K562 (cell line): ENCODE data around the gene PLEKHM3. TPM values are rescaled to one million over a fixed set of nuclear protein-coding genes. Genes with fewer than 3 reads are reported as not detected.

ENCODE experiments used
- ATAC-seq: fragments of 200-7000 bp; cut with Tn5 transposase; 3 replicates; pipeline ENCODE4 v1.9.1; 2020; ENCODE audit warnings: moderate library complexity
- BruUV-seq: library from RNA; stranded (reverse); fragments of 400-500 nt; replicated peaks from 2 replicates; lab custom pipeline; 2021; lab: Mats Ljungman, UMichigan
- CTCF ChIA-PET: fragments of 300-600 bp; formaldehyde crosslinking; extraction: SDS; loops from one replicate; lab custom pipeline; 2021; ENCODE audit warnings: low intra/inter-chr PET ratio; lab: Yijun Ruan, JAX
- POLR2A ChIA-PET: fragments of 300-600, 350-650 bp; sonication (Branson Sonifier 250); formaldehyde crosslinking; extraction: SDS; loops from one replicate; lab custom pipeline; 2021; ENCODE audit warnings: antibody characterized with exemption, inconsistent platforms; lab: Yijun Ruan, JAX
- DNase-seq, 4 experiments: peaks; one replicate each; pipeline versions ENCODE4 v3.0.0 to v3.0.0-alpha.2; 2011 to 2018; ENCODE audit warnings: low spot score in 3 of 4, mixed read lengths in 3 of 4; ENCODE audit errors: extremely low read depth in 1 of 4
- FAIRE-seq: peaks from 2 replicates; lab custom pipeline; 2011; peaks lifted over from hg19 to GRCh38; lab: Jason Lieb, UNC
- H2AFZ ChIP-seq: 2 replicates; pipeline ENCODE4 v1.6.0; 2011; ENCODE audit warnings: low read depth, low read length, control low read depth, inconsistent platforms
- H3K27ac ChIP-seq: fragments of 200-600 bp; 3 replicates; pipeline ENCODE4 v1.8.0; 2011; ENCODE audit warnings: low read depth, mild to moderate bottlenecking, control low read depth, inconsistent platforms, low read length, moderate library complexity, mixed read lengths; ENCODE audit errors: extremely low read depth
- H3K27me3 ChIP-seq, 2 experiments: fragments of 300-600 bp in 1 of 2; 2 replicates in 1 of 2; 3 replicates in 1 of 2; pipeline versions ENCODE4 v1.6.0 to v1.8.0; 2011; ENCODE audit warnings: inconsistent platforms in 2 of 2, low read length in 2 of 2, mild to moderate bottlenecking in 1 of 2, mixed read lengths in 1 of 2, moderate library complexity in 1 of 2; ENCODE audit not compliant: control insufficient read depth in 2 of 2, insufficient read depth in 2 of 2
- H3K36me3 ChIP-seq: fragments of 300-600 bp; 3 replicates; pipeline ENCODE4 v1.8.0; 2011; ENCODE audit warnings: mild to moderate bottlenecking, low read length, inconsistent platforms; ENCODE audit not compliant: control insufficient read depth, insufficient read depth
- H3K4me1 ChIP-seq, 2 experiments: fragments of 200-600 bp in 1 of 2; replicated peaks in 1 of 2; 2 replicates in 1 of 2; 3 replicates in 1 of 2; pipeline versions ENCODE4 v1.5.1 to v1.8.0; 2011; ENCODE audit warnings: inconsistent platforms in 2 of 2, low read length in 2 of 2, mild to moderate bottlenecking in 1 of 2, mixed read lengths in 1 of 2, moderate library complexity in 1 of 2; ENCODE audit not compliant: control insufficient read depth in 2 of 2, insufficient read depth in 2 of 2
- H3K4me2 ChIP-seq: 2 replicates; pipeline ENCODE4 v1.6.1; 2011; ENCODE audit warnings: low read length, control low read depth, inconsistent platforms, mixed read lengths; ENCODE audit not compliant: insufficient read depth
- H3K4me3 ChIP-seq: fragments of 200-600 bp; sonication (generic), shearing (Covaris generic); 2 replicates; pipeline ENCODE4 v1.5.1; 2016; ENCODE audit warnings: control low read depth, inconsistent platforms
- H3K79me2 ChIP-seq: fragments of 200-600 bp; 3 replicates; pipeline ENCODE4 v1.8.0; 2011; ENCODE audit warnings: low read length, inconsistent platforms; ENCODE audit not compliant: control insufficient read depth, insufficient read depth
- H3K9ac ChIP-seq, 2 experiments: 2 replicates each; pipeline versions ENCODE4 v1.6.0 to v1.6.1; 2011; ENCODE audit warnings: low read depth in 2 of 2, low read length in 2 of 2, control low read depth in 1 of 2, inconsistent platforms in 1 of 2, mild to moderate bottlenecking in 1 of 2, mixed read lengths in 1 of 2; ENCODE audit not compliant: insufficient read depth in 1 of 2
- H3K9me1 ChIP-seq: one replicate; pipeline ENCODE4 v1.6.0; 2011; ENCODE audit warnings: inconsistent platforms, mild to moderate bottlenecking, low read length, moderate library complexity; ENCODE audit not compliant: control insufficient read depth, insufficient read depth
- H3K9me3 ChIP-seq: replicated peaks from 2 replicates; pipeline ENCODE4 v1.5.1; 2011; ENCODE audit warnings: low read depth, low read length, inconsistent platforms; ENCODE audit not compliant: control insufficient read depth, insufficient read depth
- H4K20me1 ChIP-seq: replicated peaks from 2 replicates; pipeline ENCODE4 v1.6.1; 2011; ENCODE audit warnings: low read length, inconsistent platforms, mixed read lengths; ENCODE audit not compliant: control insufficient read depth, insufficient read depth
- FOXA3 ChIP-seq, 2 experiments: fragments of 450-650 bp in 1 of 2; sonication (generic) in 1 of 2; formaldehyde crosslinking; IDR thresholded peaks in 1 of 2; conservative IDR thresholded peaks in 1 of 2; 2 replicates each; pipeline versions ENCODE4 v1.4.0 to v1.8.0; 2020 to 2022; ENCODE audit warnings: mild to moderate bottlenecking in 2 of 2, missing genetic modification reagents in 1 of 2
- NR2C2 ChIP-seq, 2 experiments: fragments of 200-800 bp in 1 of 2; sonication (Bioruptor generic) in 1 of 2; sonication (generic) in 1 of 2; formaldehyde crosslinking in 1 of 2; IDR thresholded peaks; 2 replicates each; pipeline versions ENCODE4 v1.6.1 to v1.8.0; 2016 to 2022; ENCODE audit warnings: mild to moderate bottlenecking in 1 of 2, missing compliant biosample characterization in 1 of 2, missing genetic modification characterization in 1 of 2, missing genetic modification reagents in 1 of 2
- NRF1 ChIP-seq, 2 experiments: fragments of 450-650 bp; IDR thresholded peaks in 1 of 2; conservative IDR thresholded peaks in 1 of 2; 2 replicates each; pipeline ENCODE4 v1.6.1; 2014; ENCODE audit warnings: mild to moderate bottlenecking in 2 of 2
- RBM34 ChIP-seq: fragments of 200-400 bp; formaldehyde crosslinking; IDR thresholded peaks from 2 replicates; pipeline ENCODE4 v1.6.1; 2018; ENCODE audit warnings: low read length, borderline replicate concordance; ENCODE audit not compliant: insufficient read depth
- U2AF2 ChIP-seq: fragments of 200-400 bp; formaldehyde crosslinking; optimal IDR thresholded peaks from 2 replicates; pipeline ENCODE3; 2017; ENCODE audit warnings: low read depth, mild to moderate bottlenecking, low read length
- ZNF174 ChIP-seq: fragments of 250-450 bp; sonication (Bioruptor Pico); IDR thresholded peaks from 2 replicates; pipeline ENCODE4 v1.4.0; 2020; ENCODE audit warnings: mild to moderate bottlenecking
- ZNF785 ChIP-seq: fragments of 250-450 bp; sonication (Bioruptor Pico); IDR thresholded peaks from 2 replicates; pipeline ENCODE4 v1.4.0; 2020; ENCODE audit warnings: mild to moderate bottlenecking
- WGBS: fragments of 100-300 bp; shearing (Covaris generic); methylation state at CpG from one replicate; pipeline ENCODE4 v1.1.6; 2016; ENCODE audit warnings: low coverage, mixed read lengths; ENCODE audit not compliant: insufficient coverage; ENCODE audit errors: missing lambda C conversion rate; 5-methylcytosine and 5-hydroxymethylcytosine counted together
- in situ Hi-C: fragments of 300-500 bp; cut with MboI; formaldehyde crosslinking; loops from 4 replicates; pipeline ENCODE4 v1.15.0; 2018; ENCODE audit warnings: inconsistent platforms, mixed read lengths
- intact Hi-C: fragments of 100-400 bp; cut with micrococcal nuclease; formaldehyde crosslinking; loops from 2 replicates; pipeline ENCODE4 v1.14.2; 2022
- polyA plus RNA-seq, 8 experiments: library from polyadenylated mRNA; depleted of rRNA in 4 of 8; stranded (reverse) in 5 of 8; unstranded in 3 of 8; fragments of >200 nt; fragmentation: Nextera tagmentation in 2 of 8; fragmentation: Illumina TruSeq in 1 of 8; extraction: Ambion mirVana in 2 of 8; extraction: Trizol in 1 of 8; gene quantifications; 2 replicates each; pipeline versions ENCODE4 v1.2.1 to v1.2.3, GENCODE V29; 2011 to 2014; ENCODE audit warnings: inconsistent platforms in 1 of 8, missing spikeins in 1 of 8
- total RNA-seq, 7 experiments: library from RNA; depleted of rRNA in 6 of 7; stranded (reverse); fragments of >200 nt in 6 of 7; fragmentation: Illumina TruSeq in 2 of 7; extraction: Trizol in 2 of 7; gene quantifications; 2 replicates each; pipeline versions ENCODE4 v1.2.1 to v1.2.3, GENCODE V29; 2011 to 2021; ENCODE audit warnings: low replicate concordance in 1 of 7
- TF ChIP-seq, protein P1 (sequence below), 2 experiments: fragments of 450-650 bp; formaldehyde crosslinking in 1 of 2; IDR thresholded peaks; 2 replicates each; pipeline versions ENCODE4 v1.4.0 to v1.6.1; 2014 to 2020; ENCODE audit warnings: mild to moderate bottlenecking in 2 of 2, borderline replicate concordance in 1 of 2, low read depth in 1 of 2

PLEKHM3 gene
- total and polyA plus RNA-seq, 9 of the 15 experiments (the other 6 are each of a cell fraction or from before 2014, with no cell fraction given), result 0.24 to 1.6 (median 1.0) TPM

DNA sequence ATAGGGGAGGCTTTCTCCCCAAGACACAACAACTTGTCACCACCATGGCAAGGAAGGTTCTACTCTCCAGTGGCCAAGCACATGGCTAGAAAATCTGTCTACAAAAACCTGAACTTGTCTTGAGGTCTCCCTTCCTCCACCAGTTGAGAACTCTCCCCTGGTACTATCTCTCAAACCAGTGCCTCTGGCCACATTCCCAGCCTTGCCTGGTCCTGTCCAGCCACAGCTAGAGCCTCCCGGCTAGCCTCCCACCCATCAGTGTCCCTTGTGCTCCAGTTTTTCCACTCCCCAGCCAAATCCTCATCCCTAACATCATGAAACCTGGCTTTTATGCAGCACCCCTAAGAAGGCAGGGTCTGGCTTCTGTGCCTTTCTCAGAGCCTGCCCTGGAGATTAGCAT lies 234.4 kb downstream of the PLEKHM3 start:
- peak; percentile 28; the same call in 2 of the 3 replicates for ATAC-seq
- no peak overlapping the region for H3K4me2 ChIP-seq
- in situ Hi-C loops (no loop called here), intact Hi-C loops (no loop called here)
- no peak for DNase-seq
- no peaks in the 10 kb centered on the region for H3K79me2 ChIP-seq
- no TSS peak for BruUV-seq
- no peaks in the 10 kb centered on the region for H4K20me1 ChIP-seq
- H3K4me3 ChIP-seq, result no peak overlapping the region
- WGBS, result 13% methylated on average over 1 of the region's 1 CpG
- POLR2A ChIA-PET, result interaction anchor here (0.8 to 2.1 kb wide), 4 partner anchors 10 to 30 kb away, joined by 4 to 10 read pairs (median 6); no protein-coding TSS in a partner anchor
- H3K4me1 ChIP-seq, result peaks cover 11 to 13% of the 10 kb centered on the region in 2 experiments; a peak in 4 of 5 replicates
- no peaks in the 10 kb centered on the region for H3K9me3 ChIP-seq
- FAIRE-seq, result no peak
- H3K9ac ChIP-seq, result peak overlapping the region in 1 of 2 experiments; percentile 38; a peak in 1 of 4 replicates
- no peaks in the 10 kb centered on the region for H3K9me1 ChIP-seq
- no peaks in the 10 kb centered on the region for H3K36me3 ChIP-seq
- TF ChIP-seq NRF1 (conservative IDR thresholded peaks at IDR 0.05 in 1 of 2, IDR thresholded peaks at IDR 0.05 in 1 of 2) (no peak), ZNF174 (CRISPR knock-in tag) (no peak), NR2C2 (CRISPR knock-in tag; IDR thresholded peaks at IDR 0.05) (no peak), NR2C2 (tag; IDR thresholded peaks at IDR 0.05) (no peak), U2AF2 (no peak), ZNF785 (CRISPR knock-in tag) (no peak), FOXA3 (CRISPR knock-in tag; conservative IDR thresholded peaks at IDR 0.05 in 1 of 2, IDR thresholded peaks at IDR 0.05 in 1 of 2) (no peak), RBM34 (no peak)
- TF ChIP-seq, protein P1, sequence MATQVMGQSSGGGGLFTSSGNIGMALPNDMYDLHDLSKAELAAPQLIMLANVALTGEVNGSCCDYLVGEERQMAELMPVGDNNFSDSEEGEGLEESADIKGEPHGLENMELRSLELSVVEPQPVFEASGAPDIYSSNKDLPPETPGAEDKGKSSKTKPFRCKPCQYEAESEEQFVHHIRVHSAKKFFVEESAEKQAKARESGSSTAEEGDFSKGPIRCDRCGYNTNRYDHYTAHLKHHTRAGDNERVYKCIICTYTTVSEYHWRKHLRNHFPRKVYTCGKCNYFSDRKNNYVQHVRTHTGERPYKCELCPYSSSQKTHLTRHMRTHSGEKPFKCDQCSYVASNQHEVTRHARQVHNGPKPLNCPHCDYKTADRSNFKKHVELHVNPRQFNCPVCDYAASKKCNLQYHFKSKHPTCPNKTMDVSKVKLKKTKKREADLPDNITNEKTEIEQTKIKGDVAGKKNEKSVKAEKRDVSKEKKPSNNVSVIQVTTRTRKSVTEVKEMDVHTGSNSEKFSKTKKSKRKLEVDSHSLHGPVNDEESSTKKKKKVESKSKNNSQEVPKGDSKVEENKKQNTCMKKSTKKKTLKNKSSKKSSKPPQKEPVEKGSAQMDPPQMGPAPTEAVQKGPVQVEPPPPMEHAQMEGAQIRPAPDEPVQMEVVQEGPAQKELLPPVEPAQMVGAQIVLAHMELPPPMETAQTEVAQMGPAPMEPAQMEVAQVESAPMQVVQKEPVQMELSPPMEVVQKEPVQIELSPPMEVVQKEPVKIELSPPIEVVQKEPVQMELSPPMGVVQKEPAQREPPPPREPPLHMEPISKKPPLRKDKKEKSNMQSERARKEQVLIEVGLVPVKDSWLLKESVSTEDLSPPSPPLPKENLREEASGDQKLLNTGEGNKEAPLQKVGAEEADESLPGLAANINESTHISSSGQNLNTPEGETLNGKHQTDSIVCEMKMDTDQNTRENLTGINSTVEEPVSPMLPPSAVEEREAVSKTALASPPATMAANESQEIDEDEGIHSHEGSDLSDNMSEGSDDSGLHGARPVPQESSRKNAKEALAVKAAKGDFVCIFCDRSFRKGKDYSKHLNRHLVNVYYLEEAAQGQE (IDR thresholded peaks at IDR 0.05; ENCODE audit: borderline replicate concordance), result peak; percentile 41
- TF ChIP-seq, protein P1 (CRISPR knock-in tag; IDR thresholded peaks at IDR 0.05; ENCODE audit: low read depth), result no peak
- CTCF ChIA-PET, result no interaction called here
- H3K27me3 ChIP-seq, result no peaks in the 10 kb centered on the region
- H2AFZ ChIP-seq, result peak overlapping the region; percentile 62
- peak overlapping the region; percentile 17; the same call in 1 of the 3 replicates for H3K27ac ChIP-seq
